Esophagus (tissue), 2 donors: ENCODE data around the gene CCDC24. TPM values are rescaled to one million over a fixed set of nuclear protein-coding genes. Genes with fewer than 3 reads are reported as not detected.

ENCODE experiments used
- H3K27ac ChIP-seq, 2 donors: one replicate each; pipeline ENCODE4 v1.5.1; 2013; ENCODE audit warnings: low read depth in 2 of 2, mild to moderate bottlenecking in 2 of 2, inconsistent platforms in 1 of 2, low read length in 1 of 2, moderate library complexity in 1 of 2
- H3K27me3 ChIP-seq, 2 donors: one replicate each; pipeline ENCODE4 v1.6.1; 2013; ENCODE audit warnings: low read length in 2 of 2, control low read depth in 1 of 2, mild to moderate bottlenecking in 1 of 2; ENCODE audit not compliant: insufficient read depth in 2 of 2, control insufficient read depth in 1 of 2
- H3K36me3 ChIP-seq, 2 donors: one replicate each; pipeline ENCODE4 v1.6.1; 2013; ENCODE audit warnings: low read length in 1 of 2; ENCODE audit not compliant: control insufficient read depth in 2 of 2, insufficient read depth in 2 of 2
- H3K4me1 ChIP-seq, 2 donors: one replicate each; pipeline ENCODE4 v1.6.1; 2013; ENCODE audit warnings: low read length in 1 of 2; ENCODE audit not compliant: control insufficient read depth in 2 of 2, insufficient read depth in 2 of 2
- H3K4me3 ChIP-seq, 2 donors: one replicate each; pipeline ENCODE4 v1.5.1; 2013; ENCODE audit warnings: low read length in 2 of 2, mild to moderate bottlenecking in 2 of 2, low read depth in 1 of 2, moderate library complexity in 1 of 2
- H3K9me3 ChIP-seq, 2 donors: one replicate each; pipeline ENCODE4 v1.6.1; 2013; ENCODE audit warnings: mild to moderate bottlenecking in 2 of 2, low read depth in 1 of 2, low read length in 1 of 2, moderate library complexity in 1 of 2; ENCODE audit not compliant: control insufficient read depth in 2 of 2, insufficient read depth in 1 of 2
- WGBS, 2 donors: extraction: QIAGEN DNeasy Blood & Tissue Kit; methylation state at CpG; one replicate each; pipeline ENCODE4 v1.1.7; 2013; 5-methylcytosine and 5-hydroxymethylcytosine counted together
- polyA plus RNA-seq, 2 donors: library from polyadenylated mRNA; stranded (reverse); fragments of 200-250 nt; gene quantifications; one replicate each; pipeline ENCODE4 v1.2.3, GENCODE V29; 2013
- donor health status: healthy with polysubstance abuse.
- donor health status: Bipolar disorder and iron deficiency.

CCDC24 gene
- polyA plus RNA-seq, 2 donors: 4.0 to 7.5 TPM

GRCh38 chr1:44029260-44029910 lies 38.0 kb downstream of the CCDC24 start:
- Histone ChIP-seq H3K36me3 (no peaks in the 10 kb centered on the region), H3K4me3 (peak overlapping the region; percentile 54 to 67), H3K27ac (peak overlapping the region; percentile 87 to 91), H3K4me1 (peaks cover 8 to 33% of the 10 kb centered on the region in 2 donors), H3K9me3 (no peaks in the 10 kb centered on the region), H3K27me3 (no peaks in the 10 kb centered on the region)
- WGBS, 2 donors: 23 to 31% methylated on average over 16 to 17 of the region's 17 CpGs

- peak overlapping the region; percentile 67 to 85 for H3K4me3 ChIP-seq
- peaks cover 10 to 30% of the 10 kb centered on the region in 2 donors for H3K4me1 ChIP-seq
- WGBS, 2 donors: 0 to 1% methylated on average over 54 to 75 of the region's 75 CpGs
Observed at GRCh38 chr1:44029911-44030604, 38.7 kb downstream of the CCDC24 start.

GRCh38 chr1:44030605-44031251 lies 39.3 kb downstream of the CCDC24 start:
- WGBS, 2 donors: 0 to 1% methylated on average over 49 to 66 of the region's 66 CpGs
- Histone ChIP-seq H3K9me3 (no peaks in the 10 kb centered on the region), H3K27ac (peak overlapping the region; percentile 87 to 91), H3K4me3 (peak overlapping the region; percentile 67 to 85), H3K27me3 (no peaks in the 10 kb centered on the region), H3K36me3 (no peaks in the 10 kb centered on the region), H3K4me1 (peaks cover 10 to 32% of the 10 kb centered on the region in 2 donors)

More at GRCh38 chr1:44029911-44030604, 38.7 kb downstream of the CCDC24 start:
- Histone ChIP-seq H3K9me3 (no peaks in the 10 kb centered on the region), H3K27ac (peak overlapping the region; percentile 87 to 91), H3K27me3 (no peaks in the 10 kb centered on the region), H3K36me3 (no peaks in the 10 kb centered on the region)

- Histone ChIP-seq H3K36me3 (no peaks in the 10 kb centered on the region), H3K27me3 (no peaks in the 10 kb centered on the region), H3K4me3 (peak within 1 kb of the TSS; percentile 67 to 85), H3K27ac (peak within 1 kb of the TSS; percentile 87 to 91), H3K9me3 (no peaks in the 10 kb centered on the region), H3K4me1 (peaks cover 6 to 34% of the 10 kb centered on the region in 2 donors)
- WGBS, 2 donors: 11 to 13% methylated on average over 40 of the region's 40 CpGs
Observed at GRCh38 chr1:44031252-44032169, 40.1 kb downstream of the CCDC24 start, which contains the start of gene SLC6A9. TSS of gene SLC6A9 (minus strand) at chr1:44031462. CDS start at chr1:44024277, 7,185 bp downstream.

- Histone ChIP-seq H3K9me3 (no peaks in the 10 kb centered on the region), H3K27ac (peak overlapping the region; percentile 87 to 91), H3K4me1 (peaks cover 6 to 32% of the 10 kb centered on the region in 2 donors), H3K27me3 (no peaks in the 10 kb centered on the region), H3K4me3 (peak overlapping the region in 1 of 2 donors; percentile 67), H3K36me3 (no peaks in the 10 kb centered on the region)
- WGBS, 2 donors: 35 to 48% methylated on average over 6 of the region's 6 CpGs
Observed at GRCh38 chr1:44032170-44032790, 40.9 kb downstream of the CCDC24 start.

GRCh38 chr1:44033041-44033575 lies 41.7 kb downstream of the CCDC24 start:
- WGBS, 2 donors: 85 to 87% methylated on average over 8 of the region's 8 CpGs
- Histone ChIP-seq H3K9me3 (no peaks in the 10 kb centered on the region), H3K27me3 (no peaks in the 10 kb centered on the region), H3K36me3 (no peaks in the 10 kb centered on the region), H3K4me1 (peaks cover 6 to 30% of the 10 kb centered on the region in 2 donors), H3K27ac (peak overlapping the region in 1 of 2 donors; percentile 19), H3K4me3 (no peak overlapping the region)

GRCh38 chr1:44033756-44034155 lies 42.4 kb downstream of the CCDC24 start:
- Histone ChIP-seq H3K36me3 (no peaks in the 10 kb centered on the region), H3K4me1 (peaks cover 6 to 27% of the 10 kb centered on the region in 2 donors), H3K27me3 (no peaks in the 10 kb centered on the region), H3K9me3 (no peaks in the 10 kb centered on the region), H3K4me3 (no peak overlapping the region), H3K27ac (no peak overlapping the region)
- WGBS, 2 donors: 61 to 63% methylated on average over 5 to 8 of the region's 8 CpGs

GRCh38 chr1:44034423-44034822 lies 43.0 kb downstream of the CCDC24 start:
- H3K27ac ChIP-seq: no peak overlapping the region
- peaks cover 4 to 20% of the 10 kb centered on the region in 2 donors for H3K4me1 ChIP-seq
- WGBS, 2 donors: 95 to 96% methylated on average over 4 of the region's 4 CpGs
- H3K4me3 ChIP-seq: no peak overlapping the region
- H3K27me3 ChIP-seq: no peaks in the 10 kb centered on the region
- H3K9me3 ChIP-seq: no peaks in the 10 kb centered on the region
- no peaks in the 10 kb centered on the region for H3K36me3 ChIP-seq
